ENCODE results near the gene TCN1.

Gene TCN1

GRCh38 chr11:59877325-59877724, 11.0 kb upstream of the TCN1 start:
- no peak for DNase-seq (ENCODE audit: low spot score)
- POLR2A ChIA-PET (ENCODE audit: low non-redundant PET) = no interaction called here
- H3K27ac ChIP-seq = no peak overlapping the region

GRCh38 chr11:59875856-59876519, 9.7 kb upstream of the TCN1 start:
- POLR2A ChIA-PET (ENCODE audit: low non-redundant PET) = no interaction called here
- H3K27ac ChIP-seq = no peak overlapping the region
- CTCF ChIA-PET = interaction anchor here (0.6 kb wide), 1 partner anchor 141 kb away, joined by 3 read pairs; no protein-coding TSS in a partner anchor
- DNase-seq (ENCODE audit: low spot score) = no peak
- TF ChIP-seq CTCF (conservative IDR thresholded peaks at IDR 0.05; ENCODE audit: low read depth) = no peak

More at GRCh38 chr11:59877325-59877724, 11.0 kb upstream of the TCN1 start:
- no peak for TF ChIP-seq CTCF (conservative IDR thresholded peaks at IDR 0.05; ENCODE audit: low read depth)
- CTCF ChIA-PET = no interaction called here

GRCh38 chr11:59872076-59872475, 5.8 kb upstream of the TCN1 start:
- POLR2A ChIA-PET (ENCODE audit: low non-redundant PET) = no interaction called here
- CTCF ChIA-PET = no interaction called here
- no peak for TF ChIP-seq CTCF (conservative IDR thresholded peaks at IDR 0.05; ENCODE audit: low read depth)

GRCh38 chr11:59867946-59868345, 1.7 kb upstream of the TCN1 start:
- no peak for TF ChIP-seq CTCF (conservative IDR thresholded peaks at IDR 0.05; ENCODE audit: low read depth)
- DNase-seq (ENCODE audit: low spot score) = no peak
- POLR2A ChIA-PET (ENCODE audit: low non-redundant PET) = no interaction called here
- H3K27ac ChIP-seq = no peak overlapping the region
- CTCF ChIA-PET = interaction anchor here (0.6 kb wide), 1 partner anchor 413 kb away, joined by 3 read pairs; no protein-coding TSS in a partner anchor

More at GRCh38 chr11:59872076-59872475, 5.8 kb upstream of the TCN1 start:
- H3K27ac ChIP-seq = no peak overlapping the region
- DNase-seq (ENCODE audit: low spot score) = no peak

GRCh38 chr11:59866836-59867235, 549 bp upstream of the TCN1 start:
- POLR2A ChIA-PET (ENCODE audit: low non-redundant PET) = no interaction called here
- no peak for TF ChIP-seq CTCF (conservative IDR thresholded peaks at IDR 0.05; ENCODE audit: low read depth)
- CTCF ChIA-PET = interaction anchor here (0.7 kb wide), 1 partner anchor 47 kb away, joined by 4 read pairs; no protein-coding TSS in a partner anchor
- H3K27ac ChIP-seq = no peak overlapping the region
- DNase-seq (ENCODE audit: low spot score) = no peak

GRCh38 chr11:59865031-59865430, 1.3 kb downstream of the TCN1 start:
- ChIA-PET POLR2A (ENCODE audit: low non-redundant PET) (no interaction called here), CTCF (no interaction called here)
- DNase-seq (ENCODE audit: low spot score) = no peak
- H3K27ac ChIP-seq = no peak overlapping the region
- no peak for TF ChIP-seq CTCF (conservative IDR thresholded peaks at IDR 0.05; ENCODE audit: low read depth)
